Lower lobe of right lung (tissue), 2 donors: Measurements from ENCODE around the gene SBF2. TPM values are rescaled to one million over a fixed set of nuclear protein-coding genes. Genes with fewer than 3 reads are reported as not detected.
A peak's percentile ranks its signal among the peaks of the same experiment; 100 is the strongest.
"Not testable (repeated sequence)": the region's sequence is repeated elsewhere in the genome, so short reads cannot be mapped to it uniquely, and the experiment has no call there.

Source experiments
- ATAC-seq, 2 donors: fragments of 200-7000 bp; cut with Tn5 transposase; one replicate each; pipeline ENCODE4 v1.9.1; 2020 to 2022; ENCODE audit warnings: mild to moderate bottlenecking in 2 of 2, moderate library complexity in 2 of 2
- DNase-seq: peaks from one replicate; pipeline ENCODE4 v3.0.0-alpha.2; 2020
- H3K27ac ChIP-seq: fragments of 200-600 bp; one replicate; pipeline ENCODE4 v1.8.0; 2022
- H3K27me3 ChIP-seq: fragments of 200-600 bp; one replicate; pipeline ENCODE4 v1.8.0; 2022; ENCODE audit warnings: low read depth
- H3K36me3 ChIP-seq: fragments of 200-600 bp; one replicate; pipeline ENCODE4 v1.8.0; 2022; ENCODE audit warnings: mild to moderate bottlenecking
- H3K4me1 ChIP-seq: fragments of 200-600 bp; one replicate; pipeline ENCODE4 v1.8.0; 2022
- H3K4me3 ChIP-seq: fragments of 200-600 bp; one replicate; pipeline ENCODE4 v1.8.0; 2022; ENCODE audit warnings: mild to moderate bottlenecking
- H3K9me3 ChIP-seq: fragments of 200-600 bp; one replicate; pipeline ENCODE4 v1.8.0; 2022
- CTCF ChIP-seq: fragments of 200-600 bp; IDR thresholded peaks from one replicate; pipeline ENCODE4 v1.8.0; 2022; ENCODE audit warnings: antibody characterized with exemption, mild to moderate bottlenecking
- intact Hi-C: fragments of 100-400 bp; cut with DNase I; formaldehyde crosslinking; loops from one replicate; pipeline ENCODE4 v1.11.0; 2022
- total RNA-seq: library from RNA; stranded (reverse); fragmentation: NEBNext Ultra II Directional; extraction: Animal tissue kit (Norgen Biotek cat#: 25700); gene quantifications from one replicate; pipeline ENCODE4 v1.2.1, GENCODE V29; 2021
- donor health status: DM: no; HTN: yes; CAD: no; lungs with severe emphysema.

Gene SBF2
- total RNA-seq, 1 donor from 2014 or later, result 41.3 TPM

GRCh38 chr11:10268746-10269488, 25.1 kb downstream of the SBF2 start:
- no peak for TF ChIP-seq CTCF
- H3K4me1 ChIP-seq, result no peaks in the 10 kb centered on the region
- no peak overlapping the region for H3K4me3 ChIP-seq
- no peak for ATAC-seq
- H3K36me3 ChIP-seq, result no peaks in the 10 kb centered on the region
- no peak overlapping the region for H3K27ac ChIP-seq
- H3K27me3 ChIP-seq, result no peaks in the 10 kb centered on the region
- no peak for DNase-seq
- no peaks in the 10 kb centered on the region for H3K9me3 ChIP-seq
- intact Hi-C loops, result no loop called here

GRCh38 chr11:10267821-10268220, 26.2 kb downstream of the SBF2 start:
- H3K36me3 ChIP-seq, result no peaks in the 10 kb centered on the region
- H3K27me3 ChIP-seq, result no peaks in the 10 kb centered on the region
- H3K9me3 ChIP-seq, result no peaks in the 10 kb centered on the region
- DNase-seq, result no peak
- intact Hi-C loops, result no loop called here
- no peak overlapping the region for H3K27ac ChIP-seq
- H3K4me1 ChIP-seq, result no peaks in the 10 kb centered on the region
- no peak overlapping the region for H3K4me3 ChIP-seq
- TF ChIP-seq CTCF, result no peak
- ATAC-seq, result no peak

GRCh38 chr11:10265936-10266335, 28.1 kb downstream of the SBF2 start:
- H3K4me3 ChIP-seq, result no peak overlapping the region
- H3K4me1 ChIP-seq, result no peaks in the 10 kb centered on the region
- DNase-seq (no peak), ATAC-seq (no peak)
- no peaks in the 10 kb centered on the region for H3K27me3 ChIP-seq
- no peak for TF ChIP-seq CTCF
- no peak overlapping the region for H3K27ac ChIP-seq
- no peaks in the 10 kb centered on the region for H3K9me3 ChIP-seq
- intact Hi-C loops, result no loop called here
- no peaks in the 10 kb centered on the region for H3K36me3 ChIP-seq

- H3K4me3 ChIP-seq, H3K9me3 ChIP-seq, ATAC-seq, DNase-seq, H3K27me3 ChIP-seq, H3K4me1 ChIP-seq, H3K27ac ChIP-seq, H3K36me3 ChIP-seq, intact Hi-C loops: not testable (repeated sequence)
Measured at GRCh38 chr11:10264716-10265115, 29.3 kb downstream of the SBF2 start.

- intact Hi-C loops, result no loop called here
- Histone ChIP-seq H3K36me3 (no peaks in the 10 kb centered on the region), H3K9me3 (no peaks in the 10 kb centered on the region), H3K27me3 (no peaks in the 10 kb centered on the region), H3K27ac (no peak overlapping the region), H3K4me3 (no peak overlapping the region), H3K4me1 (no peaks in the 10 kb centered on the region)
- no peak for DNase-seq
- TF ChIP-seq CTCF, result no peak
- peak in 1 of 2 donors; percentile 55 for ATAC-seq
Measured at GRCh38 chr11:10263929-10264328, 30.1 kb downstream of the SBF2 start.

- intact Hi-C loops, result no loop called here
- Histone ChIP-seq H3K27me3 (no peaks in the 10 kb centered on the region), H3K4me3 (no peak overlapping the region), H3K27ac (no peak overlapping the region), H3K36me3 (no peaks in the 10 kb centered on the region), H3K4me1 (no peaks in the 10 kb centered on the region), H3K9me3 (no peaks in the 10 kb centered on the region)
- ATAC-seq, result no peak
- TF ChIP-seq CTCF, result no peak
- no peak for DNase-seq
Measured at GRCh38 chr11:10261821-10262220, 32.2 kb downstream of the SBF2 start.
